OCI-M2 (cell line): ENCODE data around the gene MRPS34.

ENCODE experiments used
- DNase-seq: peaks from one replicate; lab custom pipeline; 2025; ENCODE audit not compliant: unreplicated experiment; lab: John Stamatoyannopoulos, UW

MRPS34 gene

DNA sequence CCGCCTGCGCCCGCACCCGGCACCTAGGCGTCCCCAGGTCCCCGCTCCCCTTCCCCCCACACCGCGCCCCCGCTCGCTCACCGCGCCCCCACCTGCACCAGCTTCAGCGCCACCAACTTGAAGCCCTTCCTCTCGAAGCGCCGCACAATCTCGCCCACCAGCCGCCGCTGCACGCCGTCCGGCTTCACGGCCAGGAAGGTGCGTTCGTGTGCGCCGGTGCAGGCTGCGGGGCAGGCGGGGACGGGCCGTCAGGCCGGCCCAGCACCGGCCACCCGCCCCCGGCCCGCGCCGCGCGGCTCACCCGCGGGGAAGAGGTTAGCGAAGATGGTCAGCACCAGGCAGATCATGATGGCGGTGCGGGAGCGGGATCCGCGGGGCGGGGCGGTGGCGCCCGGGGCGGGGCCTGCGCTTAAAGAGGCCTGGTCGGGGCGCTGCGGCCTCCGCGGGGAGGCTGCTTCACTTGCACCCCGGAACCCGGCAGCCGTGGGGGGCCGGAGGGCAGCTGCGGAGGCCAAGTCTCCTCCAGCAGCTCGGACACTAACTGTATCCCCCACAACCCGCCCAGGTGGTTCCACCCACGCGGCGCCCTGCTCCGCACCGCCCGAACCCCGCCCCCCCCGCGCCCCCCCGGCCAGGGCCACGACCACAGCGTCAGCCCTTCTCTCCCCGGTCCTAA, 1.6 kb downstream of the MRPS34 start, which contains the start of gene NME3:
NME3 (minus strand) TSS at position 356 of the 676 bp plus-strand sequence; CDS start at position 347, 9 bp downstream.
- DNase-seq: no peak

DNA sequence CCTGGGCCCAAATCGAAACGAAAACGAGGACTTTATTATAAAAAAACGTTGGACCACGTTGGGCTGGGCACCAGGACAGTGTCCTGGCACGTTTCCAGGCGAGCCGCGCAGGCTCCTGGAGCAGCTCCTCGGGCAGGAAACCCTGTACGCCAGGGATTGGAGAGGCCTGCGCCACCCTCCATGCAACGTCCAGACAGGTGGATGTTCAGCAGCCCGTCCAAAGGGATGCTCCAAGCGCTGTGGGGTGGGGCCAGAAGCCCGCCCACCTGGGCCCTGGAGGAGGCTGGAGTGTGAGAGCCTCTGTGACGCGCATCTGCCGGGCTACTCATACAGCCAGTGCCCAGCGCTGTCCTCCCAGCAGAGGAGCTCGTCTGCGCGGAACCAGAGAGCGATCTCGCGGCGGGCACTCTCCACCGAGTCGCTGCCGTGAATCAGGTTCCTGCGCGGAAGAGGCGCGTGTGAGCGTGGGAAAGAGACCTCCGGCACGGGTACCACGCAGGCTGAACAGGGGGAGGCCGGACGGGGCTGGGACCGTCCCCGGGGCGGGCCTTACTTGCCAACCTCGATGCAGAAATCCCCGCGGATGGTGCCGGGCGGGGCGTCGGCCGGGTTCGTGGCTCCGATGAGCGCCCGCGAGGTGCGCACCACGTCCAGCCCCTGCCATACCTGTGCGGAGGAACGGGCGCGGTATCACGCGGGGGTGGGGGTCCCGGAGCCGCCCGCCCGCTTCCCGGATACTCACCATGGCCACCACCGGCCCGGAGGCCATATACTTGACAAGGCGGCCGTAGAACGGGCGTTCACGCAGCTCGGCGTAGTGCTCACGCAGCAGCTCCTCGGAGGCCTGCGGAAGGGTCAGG, 2.4 kb downstream of the MRPS34 start:
- no peak for DNase-seq

DNA sequence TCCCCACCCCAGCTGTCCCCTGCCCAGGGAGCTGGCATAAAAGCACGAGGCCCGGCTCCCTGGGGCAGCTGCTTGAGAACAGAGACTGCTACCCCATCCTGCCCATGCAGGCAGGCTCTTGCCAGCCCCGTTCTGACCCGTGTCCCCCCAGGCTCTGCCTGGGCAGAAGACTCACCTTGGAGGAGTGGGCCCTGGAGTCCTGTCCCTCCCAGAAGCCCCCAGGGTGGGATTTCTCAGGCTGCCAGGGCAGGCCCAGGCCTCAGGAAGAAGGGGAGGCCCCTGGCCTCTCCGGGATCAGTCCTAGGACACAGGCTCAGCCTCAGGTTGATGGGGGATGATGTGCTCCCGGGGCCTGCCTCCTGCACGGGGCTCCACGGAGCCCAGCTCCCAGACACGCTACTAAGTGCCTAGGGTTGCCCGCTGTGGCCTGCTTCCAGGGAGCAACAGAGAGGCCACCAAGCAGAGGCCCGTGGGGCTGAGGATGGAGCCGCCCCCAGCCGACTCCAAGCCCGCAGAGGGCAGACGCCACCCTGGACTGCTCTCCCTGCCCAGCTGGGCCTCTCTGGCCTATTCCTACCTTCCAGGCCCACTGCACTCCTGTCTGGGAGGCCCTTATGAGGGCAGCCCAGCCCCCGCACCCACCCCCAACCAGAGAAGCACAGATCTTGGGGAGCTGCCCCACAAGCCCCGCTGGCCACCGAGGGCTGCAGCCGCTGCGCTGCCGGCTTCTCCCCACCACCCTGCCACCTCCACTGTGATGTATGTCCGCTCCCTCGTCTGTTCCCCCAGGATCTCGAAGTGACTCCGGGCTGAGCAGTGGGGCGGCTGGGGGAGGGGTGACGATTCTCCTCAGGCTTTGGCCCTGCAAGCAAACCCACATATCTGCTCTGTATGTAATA, 3.3 kb downstream of the MRPS34 start:
- no peak for DNase-seq

DNA sequence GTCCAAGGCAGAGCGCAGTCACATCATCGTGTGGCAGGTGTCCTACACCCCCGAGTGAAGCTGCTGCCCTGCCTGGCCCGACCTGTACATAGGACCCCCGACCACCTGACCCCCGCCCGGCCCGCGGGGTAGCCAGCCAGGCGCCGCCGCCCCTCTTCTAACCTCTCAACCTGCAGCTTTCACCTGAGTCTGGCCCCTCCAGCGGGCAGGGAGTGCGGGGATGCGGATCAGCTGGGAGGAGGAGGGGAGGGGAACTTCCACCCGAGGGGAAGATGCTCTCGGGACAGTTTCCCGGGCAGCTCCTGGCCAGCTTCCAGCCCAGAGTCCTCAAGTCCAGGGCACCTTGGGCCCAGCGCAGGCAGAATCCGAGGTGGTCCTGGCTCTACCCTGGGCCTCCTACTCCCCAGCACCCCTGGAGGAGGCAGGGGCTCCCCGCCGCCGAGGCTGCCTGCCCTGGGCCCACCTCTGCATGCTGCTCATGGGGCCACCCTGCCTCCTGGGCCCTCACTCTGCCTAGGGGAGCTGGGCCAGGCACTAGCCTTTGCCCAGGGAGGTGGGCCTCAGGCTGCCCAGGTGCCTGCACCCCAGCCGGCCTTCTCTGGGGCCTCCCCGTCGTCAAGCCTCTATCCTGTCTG, 4.0 kb downstream of the MRPS34 start:
- DNase-seq: no peak

DNA sequence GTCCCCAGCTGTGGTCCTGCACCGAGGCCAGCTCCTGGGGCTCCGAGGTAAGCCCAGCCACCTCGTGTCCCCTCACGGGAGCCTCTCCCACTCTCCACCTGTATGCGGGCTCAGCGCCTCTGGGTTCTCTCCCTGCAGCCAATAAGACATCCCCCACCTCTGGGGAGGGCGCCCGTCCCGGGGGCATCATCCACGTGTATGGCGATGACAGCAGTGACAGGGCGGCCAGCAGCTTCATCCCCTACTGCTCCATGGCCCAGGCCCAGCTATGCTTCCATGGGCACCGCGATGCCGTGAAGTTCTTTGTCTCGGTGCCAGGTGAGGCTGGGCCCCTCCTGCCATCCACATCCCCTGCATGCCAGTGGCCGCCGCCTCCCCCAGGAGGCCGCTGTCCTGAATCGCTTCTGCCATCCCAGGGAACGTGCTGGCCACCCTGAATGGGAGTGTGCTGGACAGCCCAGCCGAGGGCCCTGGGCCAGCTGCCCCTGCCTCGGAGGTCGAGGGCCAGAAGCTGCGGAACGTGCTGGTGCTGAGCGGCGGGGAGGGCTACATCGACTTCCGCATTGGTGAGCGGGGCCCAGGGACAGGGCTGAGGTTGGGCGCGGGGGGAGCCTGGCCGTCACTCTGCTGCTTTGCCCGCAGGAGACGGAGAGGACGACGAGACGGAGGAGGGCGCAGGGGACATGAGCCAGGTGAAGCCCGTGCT, 4.7 kb downstream of the MRPS34 start:
- no peak for DNase-seq

DNA sequence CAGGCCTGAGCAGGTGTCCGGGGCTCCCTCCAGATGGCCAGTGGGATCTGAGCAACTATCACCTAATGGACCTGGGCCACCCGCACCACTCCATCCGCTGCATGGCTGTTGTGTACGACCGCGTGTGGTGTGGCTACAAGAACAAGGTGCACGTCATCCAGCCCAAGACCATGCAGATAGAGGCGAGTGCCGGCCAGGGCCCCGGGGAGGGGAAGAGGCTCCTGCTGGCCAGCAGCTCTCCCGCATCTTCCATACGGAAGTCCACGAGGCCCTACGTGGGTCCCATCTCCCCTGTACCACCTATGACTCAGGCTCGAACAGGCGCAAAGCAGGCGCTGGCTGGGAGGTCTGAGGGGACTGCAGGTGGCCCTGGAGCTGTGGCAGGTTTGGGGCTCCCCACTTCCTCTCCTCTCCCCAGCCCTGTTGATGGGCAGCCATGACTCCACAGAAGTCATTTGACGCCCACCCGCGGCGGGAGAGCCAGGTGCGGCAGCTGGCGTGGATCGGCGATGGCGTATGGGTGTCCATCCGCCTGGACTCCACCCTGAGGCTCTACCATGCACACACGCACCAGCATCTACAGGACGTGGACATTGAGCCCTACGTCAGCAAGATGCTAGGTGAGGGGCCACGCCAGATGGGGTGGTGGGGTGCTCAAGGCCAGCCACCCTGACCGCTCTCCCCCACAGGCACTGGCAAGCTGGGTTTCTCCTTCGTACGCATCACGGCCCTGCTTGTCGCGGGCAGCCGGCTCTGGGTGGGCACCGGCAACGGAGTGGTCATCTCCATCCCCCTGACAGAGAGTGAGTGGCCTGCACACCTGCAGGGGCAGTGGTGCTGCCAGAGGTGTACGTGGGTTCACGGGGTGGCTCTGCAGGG, 5.6 kb downstream of the MRPS34 start:
- DNase-seq: no peak

DNA sequence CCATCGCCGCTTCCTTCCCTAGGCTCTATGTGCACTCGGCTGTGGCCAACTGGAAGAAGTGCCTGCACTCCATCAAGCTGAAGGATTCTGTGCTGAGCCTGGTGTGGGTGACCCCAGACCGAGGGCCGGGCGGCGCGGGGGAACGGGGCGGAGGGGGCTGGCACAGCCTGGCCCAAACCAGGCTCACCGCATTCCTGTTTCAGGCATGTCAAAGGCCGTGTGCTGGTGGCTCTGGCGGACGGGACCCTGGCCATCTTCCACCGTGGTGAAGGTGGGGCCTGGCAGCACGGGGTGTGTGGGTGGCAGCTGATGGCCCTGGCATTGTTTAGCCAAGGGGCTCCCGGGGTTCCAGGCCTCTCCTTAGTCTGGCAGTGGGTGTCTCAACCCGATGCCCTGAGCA, 6.2 kb downstream of the MRPS34 start:
- DNase-seq: no peak

DNA sequence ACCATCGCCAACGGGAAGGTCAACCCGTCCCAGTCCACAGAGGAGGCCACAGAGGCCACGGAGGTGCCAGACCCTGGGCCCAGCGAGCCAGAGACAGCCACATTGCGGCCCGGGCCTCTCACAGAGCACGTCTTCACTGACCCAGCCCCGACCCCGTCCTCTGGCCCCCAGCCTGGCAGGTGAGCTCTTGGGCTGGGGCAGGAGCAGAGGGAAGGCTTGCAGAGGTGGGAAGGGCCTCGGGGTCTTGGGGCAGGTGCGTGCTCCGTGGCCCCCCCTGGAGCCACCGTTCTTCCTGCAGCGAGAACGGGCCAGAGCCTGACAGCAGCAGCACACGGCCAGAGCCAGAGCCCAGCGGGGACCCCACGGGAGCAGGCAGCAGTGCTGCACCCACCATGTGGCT, 6.7 kb downstream of the MRPS34 start:
- DNase-seq: no peak

DNA sequence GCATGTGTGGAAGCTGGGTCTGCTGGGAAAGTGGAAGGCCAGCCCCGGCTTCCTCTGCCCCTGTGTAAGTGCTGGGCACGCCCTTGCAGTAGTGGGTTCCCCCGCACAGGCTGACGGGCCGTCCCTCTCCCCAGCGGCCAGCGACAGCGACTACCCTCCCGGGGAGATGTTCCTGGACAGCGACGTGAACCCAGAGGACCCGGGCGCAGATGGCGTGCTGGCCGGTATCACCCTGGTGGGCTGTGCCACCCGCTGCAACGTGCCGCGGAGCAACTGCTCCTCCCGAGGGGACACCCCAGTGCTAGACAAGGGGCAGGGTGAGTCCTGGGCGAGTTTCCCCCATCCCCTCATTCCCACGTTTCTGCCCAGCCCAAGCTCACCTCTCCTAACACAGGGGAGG, 7.1 kb downstream of the MRPS34 start:
- DNase-seq: no peak

DNA sequence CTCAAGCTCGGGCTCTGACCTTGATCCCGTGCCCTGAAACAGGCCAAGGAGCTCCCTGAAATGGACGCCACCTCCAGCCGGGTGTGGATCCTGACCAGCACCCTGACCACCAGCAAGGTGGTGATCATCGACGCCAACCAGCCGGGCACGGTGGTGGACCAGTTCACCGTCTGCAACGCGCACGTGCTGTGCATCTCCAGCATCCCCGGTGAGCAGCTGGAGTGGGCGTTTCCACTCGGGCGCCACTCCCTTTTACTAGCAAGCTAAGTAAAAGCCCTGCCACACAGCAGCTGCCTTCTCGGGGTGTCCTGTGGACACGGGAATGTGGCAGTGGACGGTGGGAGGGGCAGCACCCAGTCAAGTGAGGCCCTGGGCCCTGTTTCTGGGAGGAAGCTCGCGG, 8.0 kb downstream of the MRPS34 start:
- DNase-seq: no peak

DNA sequence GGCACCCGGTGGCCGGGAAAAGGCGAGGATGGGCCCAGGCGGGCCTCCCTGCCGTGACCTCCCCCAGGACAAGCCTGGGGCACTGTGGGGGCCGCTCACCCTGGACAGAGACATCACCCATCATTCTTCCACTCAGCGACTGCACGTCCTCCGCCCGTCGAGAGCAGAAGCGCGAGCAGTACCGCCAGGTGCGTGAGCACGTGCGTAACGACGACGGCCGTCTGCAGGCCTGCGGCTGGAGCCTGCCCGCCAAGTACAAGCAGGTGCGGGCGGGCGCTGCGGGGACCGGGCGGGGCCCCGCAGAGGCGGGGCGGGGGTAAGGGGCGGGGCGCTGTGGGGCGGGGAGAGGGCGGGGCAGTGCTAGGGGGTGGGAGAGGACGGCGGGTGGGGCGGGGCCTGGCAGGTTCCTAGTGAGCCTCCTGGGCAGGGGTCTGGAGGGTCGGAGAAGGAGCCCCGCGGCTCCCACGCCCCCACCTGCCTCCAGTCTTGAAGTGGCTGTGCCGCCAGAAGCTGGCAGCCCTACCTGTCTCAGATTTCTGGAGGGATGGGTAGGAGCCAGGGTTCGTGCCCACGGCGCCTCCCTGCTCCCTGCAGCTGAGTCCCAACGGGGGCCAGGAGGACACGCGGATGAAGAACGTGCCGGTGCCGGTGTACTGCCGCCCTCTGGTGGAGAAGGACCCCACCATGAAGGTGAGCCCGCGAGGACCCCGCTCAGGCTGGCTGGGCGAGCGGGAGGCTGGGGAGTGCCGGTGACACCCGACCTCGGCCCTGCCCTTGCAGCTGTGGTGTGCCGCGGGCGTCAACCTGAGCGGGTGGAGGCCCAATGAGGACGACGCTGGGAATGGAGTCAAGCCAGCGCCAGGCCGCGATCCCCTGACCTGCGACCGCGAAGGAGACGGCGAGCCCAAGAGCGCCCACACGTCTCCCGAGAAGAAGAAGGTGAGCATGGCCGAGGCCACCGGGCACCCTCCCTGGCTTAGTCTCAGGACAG, 9.1 kb downstream of the MRPS34 start:
- DNase-seq: no peak

DNA sequence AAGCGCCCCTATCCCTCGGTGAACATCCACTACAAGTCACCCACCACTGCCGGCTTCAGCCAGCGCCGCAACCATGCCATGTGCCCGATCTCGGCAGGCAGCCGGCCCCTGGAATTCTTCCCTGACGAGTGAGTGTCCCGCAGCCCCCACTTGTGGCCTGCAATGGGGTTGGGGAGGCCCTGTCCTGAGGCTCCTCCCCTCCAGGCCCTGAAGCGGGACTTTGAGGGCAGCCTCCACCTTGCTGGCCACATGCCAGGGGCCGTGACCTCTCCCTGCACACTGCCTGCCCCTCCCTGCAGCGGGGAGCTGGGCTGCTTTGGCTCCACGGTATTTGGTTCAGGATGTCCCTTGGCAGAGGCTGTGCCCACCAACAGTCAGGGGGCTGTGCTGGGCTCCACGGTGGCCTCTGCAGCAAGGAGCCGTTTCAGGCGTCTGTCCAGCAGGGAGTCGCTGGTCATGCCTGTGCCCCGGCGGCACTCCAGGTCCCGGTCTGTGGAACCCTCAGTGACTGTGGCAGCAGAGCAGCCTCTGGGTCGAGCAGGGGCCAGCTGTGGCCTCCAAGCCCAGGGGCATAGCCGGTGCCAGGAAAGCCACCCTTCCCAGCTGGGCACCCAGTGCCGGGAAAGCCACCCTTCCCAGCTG, 9.9 kb downstream of the MRPS34 start:
- DNase-seq: no peak

DNA sequence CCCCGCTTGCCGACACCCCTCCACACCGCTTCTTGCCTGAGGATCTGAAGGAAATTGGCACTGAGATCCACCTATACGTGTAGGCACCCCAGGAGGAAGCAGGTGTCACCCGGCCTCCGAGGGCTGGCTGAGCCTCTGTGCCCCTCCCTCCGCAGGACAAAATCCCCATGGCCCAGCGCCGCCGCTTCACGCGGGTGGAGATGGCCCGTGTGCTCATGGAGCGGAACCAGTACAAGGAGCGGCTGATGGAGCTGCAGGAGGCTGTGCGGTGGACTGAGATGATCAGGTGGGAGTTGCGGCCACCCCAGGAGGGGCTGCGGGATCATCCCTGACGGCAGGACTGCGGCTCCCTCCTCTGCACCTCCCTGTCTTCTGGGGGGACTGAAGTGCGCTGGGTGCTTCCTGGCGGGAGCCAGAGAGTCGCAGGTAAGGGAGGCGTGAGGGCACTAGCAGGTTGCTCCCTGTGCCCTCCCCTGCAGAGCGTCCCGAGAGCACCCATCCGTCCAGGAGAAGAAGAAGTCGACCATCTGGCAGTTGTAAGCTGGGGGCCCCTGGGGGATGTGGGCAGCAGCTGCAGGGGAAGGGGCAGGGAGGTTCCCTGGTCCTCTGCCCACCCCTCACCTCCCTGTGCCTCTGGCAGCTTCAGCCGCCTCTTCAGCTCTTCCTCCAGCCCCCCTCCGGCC, 10.6 kb downstream of the MRPS34 start:
- DNase-seq: no peak

DNA sequence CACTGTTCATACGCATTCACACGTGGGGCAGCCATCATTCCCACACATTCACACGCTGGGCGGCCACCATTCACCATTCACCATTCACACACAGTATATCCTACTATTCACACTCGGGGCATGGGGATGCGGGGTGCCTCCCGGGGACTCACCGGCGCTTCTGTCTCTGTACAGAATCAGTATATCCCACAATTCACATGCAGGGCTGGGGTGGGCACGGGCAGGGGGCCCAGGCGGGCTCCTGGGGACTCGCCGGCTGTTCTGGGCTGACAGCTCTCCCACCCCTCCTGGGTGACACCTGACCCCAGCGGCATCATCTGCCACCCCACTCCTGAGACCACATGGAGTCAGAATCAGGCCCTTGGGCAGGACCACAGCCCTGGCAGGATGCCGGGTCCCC, 11.2 kb downstream of the MRPS34 start:
- no peak for DNase-seq

DNA sequence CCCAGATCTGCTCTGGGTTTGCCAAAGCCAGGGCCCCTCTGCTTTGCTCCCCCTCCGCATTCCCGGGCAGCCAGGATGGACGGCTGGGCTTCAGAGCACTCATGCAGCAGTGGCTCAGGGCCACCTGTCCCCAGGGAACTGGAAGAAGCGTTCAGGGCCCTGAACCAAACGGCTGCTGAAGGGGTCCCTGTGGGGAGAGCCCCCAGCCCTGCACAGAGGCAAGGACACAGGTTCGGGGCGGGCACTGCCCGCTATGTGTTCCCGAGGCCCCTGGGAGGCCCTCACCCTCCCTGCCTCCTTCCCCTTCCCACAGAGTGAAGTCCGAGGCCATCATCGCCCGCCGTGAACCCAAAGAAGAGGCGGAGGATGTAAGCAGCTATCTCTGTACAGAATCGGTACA, 12.0 kb downstream of the MRPS34 start:
- no peak for DNase-seq

DNA sequence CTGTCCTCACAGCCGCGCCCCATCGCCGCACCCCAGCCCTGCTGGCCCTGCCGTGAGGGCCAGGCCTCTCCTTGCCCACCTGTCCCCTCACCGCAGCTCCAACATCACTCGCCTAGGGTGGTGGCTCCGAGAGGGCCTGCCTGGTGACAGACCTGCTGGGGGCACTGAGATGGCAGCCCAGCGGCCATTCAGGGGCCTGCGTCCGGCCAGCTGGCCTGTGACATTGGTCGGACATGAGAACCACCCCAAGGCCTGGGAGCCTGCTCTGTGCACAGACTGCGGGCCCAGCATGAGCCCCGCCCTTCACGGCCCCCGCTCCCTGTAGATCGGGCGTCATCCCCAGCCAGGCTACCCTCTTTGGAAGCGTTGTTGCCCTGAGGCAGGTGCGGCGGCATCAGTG, 13.4 kb downstream of the MRPS34 start:
- no peak for DNase-seq

DNA sequence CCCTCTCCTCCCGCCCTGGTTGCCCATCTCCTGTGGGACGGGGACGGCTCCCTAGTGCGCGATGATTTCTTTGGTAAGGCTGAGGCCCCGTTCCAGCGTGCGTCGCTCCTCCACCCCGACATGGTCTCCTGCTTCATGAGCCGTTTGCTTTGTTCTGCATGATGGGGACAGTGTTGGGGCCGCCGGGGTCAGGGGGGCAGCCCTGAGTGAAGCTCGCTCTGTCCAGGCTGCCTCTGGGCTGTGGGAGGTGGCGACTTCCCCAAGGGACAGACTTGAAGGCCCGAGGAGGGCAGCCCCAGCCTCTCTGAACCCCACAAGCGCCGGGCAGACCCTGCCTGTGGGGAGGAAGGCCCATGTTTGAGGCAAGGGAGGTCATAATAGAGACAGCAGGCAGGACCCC, 14.0 kb downstream of the MRPS34 start:
- no peak for DNase-seq
